Ishikawa (cell line): ENCODE data around the gene DUSP19.

Experiments used
- CEBPB ChIP-seq: IDR thresholded peaks from 2 replicates; pipeline ENCODE4 v1.6.1; 2012
- CREB1 ChIP-seq: IDR thresholded peaks from 2 replicates; pipeline ENCODE4 v1.6.1; 2012; ENCODE audit warnings: low read depth
- EGR1 ChIP-seq: IDR thresholded peaks from 2 replicates; pipeline ENCODE4 v1.6.1; 2012
- EP300 ChIP-seq: IDR thresholded peaks from 2 replicates; pipeline ENCODE4 v1.6.1; 2012; ENCODE audit warnings: borderline replicate concordance
- FOXM1 ChIP-seq: IDR thresholded peaks from 2 replicates; pipeline ENCODE4 v1.6.1; 2012; ENCODE audit warnings: low read depth, borderline replicate concordance
- MAX ChIP-seq: IDR thresholded peaks from 2 replicates; pipeline ENCODE4 v1.6.1; 2012
- NFIC ChIP-seq: IDR thresholded peaks from 2 replicates; pipeline ENCODE4 v1.6.1; 2012
- RAD21 ChIP-seq: IDR thresholded peaks from 2 replicates; pipeline ENCODE4 v1.6.1; 2012; ENCODE audit warnings: low read depth
- REST ChIP-seq: IDR thresholded peaks from 2 replicates; pipeline ENCODE4 v1.6.1; 2012; ENCODE audit warnings: low read depth, mild to moderate bottlenecking
- TAF1 ChIP-seq: IDR thresholded peaks from 2 replicates; pipeline ENCODE4 v1.6.1; 2012; ENCODE audit warnings: low read depth, mild to moderate bottlenecking
- TCF12 ChIP-seq: IDR thresholded peaks from 2 replicates; pipeline ENCODE4 v1.6.1; 2012; ENCODE audit warnings: low read depth
- TEAD4 ChIP-seq: IDR thresholded peaks from 2 replicates; pipeline ENCODE4 v1.6.1; 2012
- USF1 ChIP-seq: IDR thresholded peaks from 2 replicates; pipeline ENCODE4 v1.6.1; 2012
- YY1 ChIP-seq: IDR thresholded peaks from 2 replicates; pipeline ENCODE4 v1.6.1; 2012; ENCODE audit warnings: low read depth
- ZBTB7A ChIP-seq: IDR thresholded peaks from 2 replicates; pipeline ENCODE4 v1.6.1; 2012; ENCODE audit warnings: low read depth

Gene DUSP19

GRCh38 chr2:183123959-183124221 is 45.3 kb downstream of the DUSP19 start:
- TF ChIP-seq EGR1 (no peak), CREB1 (no peak), REST (no peak), USF1 (no peak), TCF12 (no peak), TAF1 (no peak), ZBTB7A (no peak), FOXM1 (no peak), YY1 (no peak), MAX (no peak)

GRCh38 chr2:183124222-183124956 is 45.8 kb downstream of the DUSP19 start, which contains the start of gene NUP35:
NUP35 (plus strand) TSS chr2:183124443; CDS start chr2:183124458, 15 bp downstream.
- peak; percentile 73; the same call in 1 of the 2 replicates for TF ChIP-seq FOXM1
- peak; percentile 85 for TF ChIP-seq TAF1
- TF ChIP-seq REST: 0 out of 2 replicates have a peak, but pooled peaks have one; percentile 43
- no peak for TF ChIP-seq ZBTB7A
- no peak; the same call in 1 of the 2 replicates for TF ChIP-seq NFIC
- peak; percentile 98 for TF ChIP-seq CEBPB
- TF ChIP-seq USF1: peak; percentile 81
- TF ChIP-seq TEAD4: peak; percentile 36; the same call in 1 of the 2 replicates
- peak; percentile 75 for TF ChIP-seq EGR1
- peak; percentile 95 for TF ChIP-seq MAX
- TF ChIP-seq RAD21: no peak
- TF ChIP-seq CREB1: peak; percentile 85
- peak; percentile 99 for TF ChIP-seq YY1
- TF ChIP-seq TCF12: peak; percentile 68

- TF ChIP-seq FOXM1: no peak
- TF ChIP-seq TEAD4: no peak
- no peak for TF ChIP-seq EGR1
- TF ChIP-seq MAX: no peak
- TF ChIP-seq TAF1: no peak
- no peak for TF ChIP-seq EP300
- TF ChIP-seq CEBPB: no peak
- no peak for TF ChIP-seq TCF12
- no peak for TF ChIP-seq RAD21
- TF ChIP-seq USF1: no peak
- TF ChIP-seq NFIC: no peak; the same call in 1 of the 2 replicates
- TF ChIP-seq YY1: no peak
These were observed 46.4 kb downstream of the DUSP19 start for GRCh38 chr2:183124957-183125255.

- TF ChIP-seq CREB1 (no peak), YY1 (no peak), TAF1 (no peak), FOXM1 (no peak), EGR1 (no peak), NFIC (no peak), MAX (no peak)
These were observed 47.3 kb downstream of the DUSP19 start for GRCh38 chr2:183125659-183126341.

- TF ChIP-seq TAF1: no peak
- no peak for TF ChIP-seq CREB1
- no peak for TF ChIP-seq NFIC
- TF ChIP-seq YY1: no peak
- TF ChIP-seq CEBPB: no peak
- no peak for TF ChIP-seq USF1
- no peak for TF ChIP-seq REST
- TF ChIP-seq TEAD4: no peak
- no peak for TF ChIP-seq TCF12
- no peak for TF ChIP-seq ZBTB7A
- no peak for TF ChIP-seq EGR1
- no peak for TF ChIP-seq RAD21
These were observed 48.1 kb downstream of the DUSP19 start for GRCh38 chr2:183126635-183127034.
